ENCODE measurements around the gene PLA2G2C. TPM values are rescaled to one million over a fixed set of nuclear protein-coding genes. Genes with fewer than 3 reads are reported as not detected.
"Not testable (repeated sequence)": the region's sequence is repeated elsewhere in the genome, so short reads cannot be mapped to it uniquely, and the experiment has no call there.

The PLA2G2C gene
- total RNA-seq, 1 donor from 2014 or later, result not detected

- Mint-ChIP-seq H3K27ac (no peak overlapping the region), H3K4me1 (no peaks in the 10 kb centered on the region), H3K9me3 (no peaks in the 10 kb centered on the region), H3K36me3 (ENCODE audit: low read depth) (no peaks in the 10 kb centered on the region), H3K27me3 (peaks cover 6% of the 10 kb centered on the region), H3K4me3 (no peak overlapping the region)
- ChIA-PET POLR2A (no interaction called here), CTCF (no interaction called here)
- TF ChIP-seq CTCF (IDR thresholded peaks at IDR 0.05), result no peak
- DNase-seq (no peak), ATAC-seq (ENCODE audit: low read depth) (no peak)
- intact Hi-C loops (cut with micrococcal nuclease), result no loop called here
Observed at GRCh38 chr1:20138346-20138745, 48.0 kb downstream of the PLA2G2C start.

DNA sequence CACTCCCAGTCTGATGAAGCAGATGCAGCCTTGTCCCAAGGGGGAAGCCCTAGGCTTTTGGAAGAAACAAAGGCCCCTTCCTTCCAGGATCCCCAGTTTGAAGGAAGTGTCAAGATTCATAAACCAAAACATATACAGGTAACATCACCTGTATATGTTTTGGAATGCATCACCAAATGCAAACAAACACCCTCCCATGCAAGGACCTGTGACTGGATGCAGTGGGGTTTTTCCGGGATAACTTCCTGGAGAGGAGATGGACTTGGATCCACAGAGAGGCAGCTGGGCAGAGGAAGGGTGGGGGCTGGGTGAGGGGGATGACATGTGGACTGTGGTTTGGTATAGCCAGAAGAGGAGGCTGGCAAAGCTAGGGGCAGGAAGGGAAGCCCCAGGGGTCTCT, 48.7 kb downstream of the PLA2G2C start:
- ChIA-PET CTCF (no interaction called here), POLR2A (no interaction called here)
- ATAC-seq (ENCODE audit: low read depth), result no peak
- Mint-ChIP-seq H3K4me3 (no peak overlapping the region), H3K36me3 (ENCODE audit: low read depth) (no peaks in the 10 kb centered on the region), H3K27ac (no peak overlapping the region), H3K4me1 (no peaks in the 10 kb centered on the region), H3K9me3 (no peaks in the 10 kb centered on the region), H3K27me3 (peaks cover 6% of the 10 kb centered on the region)
- intact Hi-C loops (cut with micrococcal nuclease), result no loop called here
- TF ChIP-seq CTCF (IDR thresholded peaks at IDR 0.05), result no peak
- no peak for DNase-seq

DNA sequence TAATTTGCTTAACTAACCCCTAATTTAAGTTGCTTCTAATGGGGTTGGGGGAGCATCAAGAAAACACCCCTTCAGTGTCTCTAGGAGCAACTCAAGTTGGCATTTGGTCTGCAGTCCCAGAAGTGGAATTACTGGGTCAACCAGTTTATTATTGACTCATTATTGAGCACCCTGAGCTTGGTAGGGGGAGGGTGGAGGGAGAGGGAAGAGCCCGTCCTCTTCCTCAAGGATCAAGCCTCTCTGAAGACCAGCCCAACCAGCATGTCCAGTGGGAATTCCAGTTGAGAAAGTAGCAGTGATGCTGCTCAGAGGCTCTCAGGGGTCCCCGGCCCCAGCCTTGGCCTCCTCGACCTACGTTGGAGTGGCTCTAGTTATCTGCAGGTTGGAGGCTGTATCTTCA, 49.3 kb downstream of the PLA2G2C start:
- TF ChIP-seq CTCF (IDR thresholded peaks at IDR 0.05), result no peak
- intact Hi-C loops (cut with micrococcal nuclease), result no loop called here
- DNase-seq (no peak), ATAC-seq (ENCODE audit: low read depth) (no peak)
- Mint-ChIP-seq H3K9me3 (no peaks in the 10 kb centered on the region), H3K36me3 (ENCODE audit: low read depth) (no peaks in the 10 kb centered on the region), H3K27me3 (peaks cover 6% of the 10 kb centered on the region), H3K27ac (no peak overlapping the region), H3K4me1 (no peaks in the 10 kb centered on the region), H3K4me3 (no peak overlapping the region)
- ChIA-PET POLR2A (no interaction called here), CTCF (no interaction called here)

GRCh38 chr1:20136249-20136648, 50.1 kb downstream of the PLA2G2C start:
- Mint-ChIP-seq H3K4me1 (no peaks in the 10 kb centered on the region), H3K27me3 (peaks cover 6% of the 10 kb centered on the region), H3K36me3 (ENCODE audit: low read depth) (no peaks in the 10 kb centered on the region), H3K4me3 (no peak overlapping the region), H3K27ac (no peak overlapping the region), H3K9me3 (no peaks in the 10 kb centered on the region)
- no peak for DNase-seq
- TF ChIP-seq CTCF (IDR thresholded peaks at IDR 0.05), result no peak
- ChIA-PET CTCF (no interaction called here), POLR2A (no interaction called here)
- ATAC-seq (ENCODE audit: low read depth), result no peak
- intact Hi-C loops (cut with micrococcal nuclease), result no loop called here

- H3K27me3 Mint-ChIP-seq, result peaks cover 6% of the 10 kb centered on the region
- DNase-seq (no peak), ATAC-seq (ENCODE audit: low read depth) (no peak)
- H3K4me3 Mint-ChIP-seq, result no peak overlapping the region
- ChIA-PET CTCF (no interaction called here), POLR2A (no interaction called here)
- TF ChIP-seq CTCF (IDR thresholded peaks at IDR 0.05), result no peak
- H3K36me3 Mint-ChIP-seq (ENCODE audit: low read depth), result no peaks in the 10 kb centered on the region
- peaks cover under 1% of the 10 kb centered on the region for H3K9me3 Mint-ChIP-seq
- H3K4me1 Mint-ChIP-seq, result no peaks in the 10 kb centered on the region
- intact Hi-C loops (cut with micrococcal nuclease), result no loop called here
- no peak overlapping the region for H3K27ac Mint-ChIP-seq
Observed at GRCh38 chr1:20134995-20135394, 51.3 kb downstream of the PLA2G2C start.

DNA sequence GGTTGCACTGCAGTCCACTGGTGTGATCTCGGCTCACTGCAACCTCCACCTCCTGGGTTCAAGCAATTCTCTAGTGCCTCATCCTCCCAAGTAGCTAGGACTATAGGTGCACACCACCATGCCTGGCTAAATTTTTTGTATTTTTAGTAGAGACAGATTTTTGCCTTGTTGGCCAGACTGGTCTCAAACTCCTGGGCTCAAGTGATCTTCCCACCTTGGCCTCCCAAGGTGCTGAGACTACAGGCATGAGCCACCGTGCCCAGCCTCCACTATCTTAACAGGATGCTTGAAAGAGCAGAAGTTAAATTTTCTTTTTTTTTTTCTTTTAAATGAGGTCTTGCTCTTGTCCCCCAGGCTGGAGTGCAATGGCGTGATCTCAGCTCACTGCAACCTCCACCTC, 55.8 kb downstream of the PLA2G2C start:
- DNase-seq; H3K36me3 Mint-ChIP-seq (ENCODE audit: low read depth); H3K9me3 Mint-ChIP-seq; H3K4me3 Mint-ChIP-seq; CTCF ChIA-PET; H3K27ac Mint-ChIP-seq; POLR2A ChIA-PET; ATAC-seq (ENCODE audit: low read depth); intact Hi-C loops (cut with micrococcal nuclease); H3K27me3 Mint-ChIP-seq: not testable (repeated sequence)
- peaks cover 21% of the 10 kb centered on the region for H3K4me1 Mint-ChIP-seq

Measured in activated B cell treated with CpG ODN at 0.5 μM for 24 hours (primary cell).